Endothelial cell of umbilical vein (primary cell): ENCODE results near the gene MTARC2. TPM values are rescaled to one million over a fixed set of nuclear protein-coding genes. Genes with fewer than 3 reads are reported as not detected.

Experiments
- BruUV-seq: library from RNA; stranded (reverse); fragments of 400-500 nt; replicated peaks from 2 replicates; lab custom pipeline; 2021; lab: Mats Ljungman, UMichigan
- CTCF ChIA-PET: fragments of 300-600, 350-600 bp; sonication (Branson Sonifier 250); formaldehyde crosslinking; loops from one replicate; lab custom pipeline; 2021; ENCODE audit warnings: antibody characterized with exemption, inconsistent platforms; lab: Charles Lee
- POLR2A ChIA-PET: fragments of 300-600, 350-600 bp; sonication (Branson Sonifier 250); formaldehyde crosslinking; loops from one replicate; lab custom pipeline; 2021; ENCODE audit warnings: antibody characterized with exemption, inconsistent platforms; lab: Charles Lee
- DNase-seq: peaks from one replicate; pipeline ENCODE4 v3.0.0-alpha.2; 2011; ENCODE audit warnings: low read depth, low spot score
- FAIRE-seq: peaks from 2 replicates; lab custom pipeline; 2011; peaks lifted over from hg19 to GRCh38; lab: Jason Lieb, UNC
- H2AFZ ChIP-seq: 2 replicates; pipeline ENCODE4 v1.6.0; 2012; ENCODE audit warnings: low read depth, low read length, control low read depth, inconsistent platforms
- H3K27ac ChIP-seq: 2 replicates; pipeline ENCODE4 v1.5.1; 2011; ENCODE audit warnings: low read depth, mild to moderate bottlenecking, control low read depth, low read length, moderate library complexity; ENCODE audit not compliant: insufficient read depth
- H3K27me3 ChIP-seq, 2 experiments: 2 replicates each; pipeline versions ENCODE4 v1.6.0 to v1.6.1; 2011; ENCODE audit warnings: low read length in 2 of 2, mixed read lengths in 1 of 2; ENCODE audit not compliant: control insufficient read depth in 2 of 2, insufficient read depth in 2 of 2
- H3K36me3 ChIP-seq, 2 experiments: 2 replicates in 1 of 2; 3 replicates in 1 of 2; pipeline ENCODE4 v1.5.1; 2011; ENCODE audit warnings: low read length in 2 of 2, mild to moderate bottlenecking in 1 of 2, moderate library complexity in 1 of 2; ENCODE audit not compliant: control insufficient read depth in 2 of 2, insufficient read depth in 2 of 2; ENCODE audit errors: extremely low read depth in 1 of 2
- H3K4me1 ChIP-seq: 3 replicates; pipeline ENCODE4 v1.5.1; 2011; ENCODE audit warnings: mild to moderate bottlenecking, low read length; ENCODE audit not compliant: control insufficient read depth, insufficient read depth; ENCODE audit errors: extremely low read depth
- H3K4me2 ChIP-seq: 2 replicates; pipeline ENCODE4 v1.6.1; 2011; ENCODE audit warnings: low read length, control low read depth, mixed read lengths; ENCODE audit not compliant: insufficient read depth
- H3K4me3 ChIP-seq, 3 experiments: fragments of 200-600 bp in 1 of 3; sonication (generic), shearing (Covaris generic) in 1 of 3; replicated peaks in 1 of 3; 2 replicates each; pipeline ENCODE4 v1.5.1; 2011 to 2016; ENCODE audit warnings: control low read depth in 3 of 3, low read length in 3 of 3, mild to moderate bottlenecking in 2 of 3, inconsistent platforms in 1 of 3, low read depth in 1 of 3, moderate library complexity in 1 of 3; ENCODE audit not compliant: insufficient read depth in 1 of 3
- H3K79me2 ChIP-seq: 2 replicates; pipeline ENCODE4 v1.6.0; 2012; ENCODE audit warnings: low read length, inconsistent platforms; ENCODE audit not compliant: control insufficient read depth, insufficient read depth
- H3K9ac ChIP-seq: replicated peaks from 2 replicates; pipeline ENCODE3; 2011; ENCODE audit warnings: low read length, control low read depth; ENCODE audit not compliant: insufficient read depth; ENCODE audit errors: extremely low read depth
- H3K9me1 ChIP-seq: replicated peaks from 3 replicates; pipeline ENCODE4 v1.6.0; 2011; ENCODE audit warnings: mild to moderate bottlenecking, low read length; ENCODE audit not compliant: control insufficient read depth, insufficient read depth; ENCODE audit errors: extremely low read depth
- H3K9me3 ChIP-seq: replicated peaks from 2 replicates; pipeline ENCODE4 v1.5.1; 2012; ENCODE audit warnings: low read length, inconsistent platforms; ENCODE audit not compliant: control insufficient read depth, insufficient read depth
- H4K20me1 ChIP-seq: replicated peaks from 2 replicates; pipeline ENCODE3; 2011; ENCODE audit warnings: mild to moderate bottlenecking, low read length; ENCODE audit not compliant: control insufficient read depth, insufficient read depth; ENCODE audit errors: extremely low read depth
- CTCF ChIP-seq, 2 donors: IDR thresholded peaks; 1 replicate in 1 of 2; 2 replicates in 1 of 2; pipeline ENCODE4 v1.5.1; 2011; ENCODE audit warnings: low read length in 2 of 2, mild to moderate bottlenecking in 2 of 2, moderate library complexity in 2 of 2, control low read depth in 1 of 2, inconsistent platforms in 1 of 2, low read depth in 1 of 2; ENCODE audit not compliant: insufficient read depth in 1 of 2; ENCODE audit errors: extremely low read depth in 1 of 2
- EZH2 ChIP-seq: IDR thresholded peaks from 2 replicates; pipeline ENCODE4 v1.6.1; 2012; ENCODE audit warnings: borderline replicate concordance, low read depth, mild to moderate bottlenecking, moderate library complexity, low read length, inconsistent platforms; ENCODE audit not compliant: severe bottlenecking
- FOS ChIP-seq: IDR thresholded peaks from 2 replicates; pipeline ENCODE4 v1.6.1; 2011; ENCODE audit warnings: mild to moderate bottlenecking, low read length, moderate library complexity, borderline replicate concordance; ENCODE audit not compliant: insufficient read depth
- GATA2 ChIP-seq: IDR thresholded peaks from 2 replicates; pipeline ENCODE4 v1.7.0; 2011; ENCODE audit warnings: low read depth, mild to moderate bottlenecking, moderate library complexity, mixed read lengths, low read length; ENCODE audit not compliant: insufficient read length, insufficient read depth
- JUN ChIP-seq: IDR thresholded peaks from 2 replicates; pipeline ENCODE4 v1.6.1; 2011; ENCODE audit warnings: borderline replicate concordance, low read depth; ENCODE audit not compliant: insufficient read length, insufficient read depth
- MYC ChIP-seq: IDR thresholded peaks from one replicate; pipeline ENCODE4 v1.6.1; 2011; ENCODE audit warnings: mild to moderate bottlenecking, low read depth, low read length
- POLR2A ChIP-seq: IDR thresholded peaks from 2 replicates; pipeline ENCODE4 v1.6.1; 2012; ENCODE audit warnings: low read depth, mild to moderate bottlenecking, control low read depth, low read length
- POLR2AphosphoS5 ChIP-seq: IDR thresholded peaks from 2 replicates; pipeline ENCODE4 v1.6.1; 2012; ENCODE audit warnings: low read depth, mild to moderate bottlenecking, control low read depth, low read length, moderate library complexity; ENCODE audit not compliant: insufficient read depth
- dilution Hi-C: fragments of 300-500 bp; cut with MboI; formaldehyde crosslinking; loops from one replicate; pipeline ENCODE4 v1.15.0; 2019; ENCODE audit warnings: low sequenced_read_pairs; ENCODE audit not compliant: extremely low pct_ligation_motif_present
- intact Hi-C: fragments of 100-400 bp; cut with micrococcal nuclease; formaldehyde crosslinking; loops from one replicate; pipeline ENCODE4 v1.10.0; 2022
- polyA plus RNA-seq, 4 experiments: library from polyadenylated mRNA; depleted of rRNA in 3 of 4; stranded (reverse) in 3 of 4; unstranded in 1 of 4; fragments of >200 nt; gene quantifications; 2 replicates each; pipeline versions ENCODE4 v1.2.1 to v1.2.3, GENCODE V29; 2011 to 2012; ENCODE audit warnings: missing spikeins in 1 of 4
- total RNA-seq: library from RNA; stranded (reverse); gene quantifications from 2 replicates; pipeline ENCODE4 v1.2.3, GENCODE V29; 2021
- TF ChIP-seq, protein P1 (sequence below): IDR thresholded peaks from 2 replicates; pipeline ENCODE4 v1.6.1; 2011; ENCODE audit not compliant: insufficient read depth, insufficient read length

MTARC2 gene
- total and polyA plus RNA-seq, 2 donors (not counting 3 experiments of a cell fraction or from before 2014, with no cell fraction given), result 9.8 to 14.1 TPM

GRCh38 chr1:220702733-220703270 is 45.3 kb upstream of the MTARC2 start:
- BruUV-seq, result no TSS peak

GRCh38 chr1:220703305-220703704 is 44.8 kb upstream of the MTARC2 start:
- FAIRE-seq (no peak), DNase-seq (no peak)
- Histone ChIP-seq H3K27me3 (no peaks in the 10 kb centered on the region), H3K9ac (no peak overlapping the region), H2AFZ (no peak overlapping the region), H3K9me1 (no peaks in the 10 kb centered on the region), H3K4me3 (no peak overlapping the region), H3K36me3 (no peaks in the 10 kb centered on the region), H3K4me2 (no peak overlapping the region), H3K9me3 (no peaks in the 10 kb centered on the region), H3K4me1 (no peaks in the 10 kb centered on the region), H3K79me2 (no peaks in the 10 kb centered on the region), H3K27ac (no peak overlapping the region), H4K20me1 (no peaks in the 10 kb centered on the region)
- dilution Hi-C loops, result no loop called here
- ChIA-PET CTCF (interaction anchor here (1.0 to 2.2 kb wide), 6 partner anchors 12 to 407 kb away, joined by 3 to 19 read pairs (median 4); no protein-coding TSS in a partner anchor), POLR2A (no interaction called here)
- no TSS peak for BruUV-seq
- intact Hi-C loops, result no loop called here
- TF ChIP-seq POLR2AphosphoS5 (no peak), GATA2 (no peak), EZH2 (no peak), FOS (no peak), JUN (no peak), MYC (no peak), CTCF (IDR thresholded peaks at IDR 0.05; ENCODE audit: extremely low read depth in 1 of 2, insufficient read depth in 1 of 2, low read depth in 1 of 2, low read length in 2 of 2) (no peak), POLR2A (no peak)
- TF ChIP-seq, protein P1, sequence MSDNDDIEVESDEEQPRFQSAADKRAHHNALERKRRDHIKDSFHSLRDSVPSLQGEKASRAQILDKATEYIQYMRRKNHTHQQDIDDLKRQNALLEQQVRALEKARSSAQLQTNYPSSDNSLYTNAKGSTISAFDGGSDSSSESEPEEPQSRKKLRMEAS, result no peak

More at GRCh38 chr1:220702733-220703270, 45.3 kb upstream of the MTARC2 start:
- no peaks in the 10 kb centered on the region for H3K79me2 ChIP-seq
- intact Hi-C loops, result no loop called here
- TF ChIP-seq JUN, result no peak
- ChIA-PET CTCF (interaction anchor here (1.0 to 2.2 kb wide), 6 partner anchors 11 to 407 kb away, joined by 3 to 19 read pairs (median 4); no protein-coding TSS in a partner anchor), POLR2A (no interaction called here)
- H3K36me3 ChIP-seq, result no peaks in the 10 kb centered on the region
- no peaks in the 10 kb centered on the region for H3K27me3 ChIP-seq
- FAIRE-seq (no peak), DNase-seq (no peak)
- no peak overlapping the region for H3K9ac ChIP-seq
- H3K9me3 ChIP-seq, result no peaks in the 10 kb centered on the region
- no peak overlapping the region for H3K27ac ChIP-seq
- no peaks in the 10 kb centered on the region for H3K9me1 ChIP-seq
- no peaks in the 10 kb centered on the region for H4K20me1 ChIP-seq
- no peak overlapping the region for H3K4me3 ChIP-seq
- dilution Hi-C loops, result no loop called here
- H2AFZ ChIP-seq, result no peak overlapping the region
- H3K4me1 ChIP-seq, result no peaks in the 10 kb centered on the region
- no peak overlapping the region for H3K4me2 ChIP-seq
